ENCODE results near the gene SLAMF1. TPM values are rescaled to one million over a fixed set of nuclear protein-coding genes. Genes with fewer than 3 reads are reported as not detected.
"Not testable (repeated sequence)": the region's sequence is repeated elsewhere in the genome, so short reads cannot be mapped to it uniquely, and the experiment has no call there.

Gene SLAMF1
- total RNA-seq, 2 donors from 2014 or later = not detected

DNA sequence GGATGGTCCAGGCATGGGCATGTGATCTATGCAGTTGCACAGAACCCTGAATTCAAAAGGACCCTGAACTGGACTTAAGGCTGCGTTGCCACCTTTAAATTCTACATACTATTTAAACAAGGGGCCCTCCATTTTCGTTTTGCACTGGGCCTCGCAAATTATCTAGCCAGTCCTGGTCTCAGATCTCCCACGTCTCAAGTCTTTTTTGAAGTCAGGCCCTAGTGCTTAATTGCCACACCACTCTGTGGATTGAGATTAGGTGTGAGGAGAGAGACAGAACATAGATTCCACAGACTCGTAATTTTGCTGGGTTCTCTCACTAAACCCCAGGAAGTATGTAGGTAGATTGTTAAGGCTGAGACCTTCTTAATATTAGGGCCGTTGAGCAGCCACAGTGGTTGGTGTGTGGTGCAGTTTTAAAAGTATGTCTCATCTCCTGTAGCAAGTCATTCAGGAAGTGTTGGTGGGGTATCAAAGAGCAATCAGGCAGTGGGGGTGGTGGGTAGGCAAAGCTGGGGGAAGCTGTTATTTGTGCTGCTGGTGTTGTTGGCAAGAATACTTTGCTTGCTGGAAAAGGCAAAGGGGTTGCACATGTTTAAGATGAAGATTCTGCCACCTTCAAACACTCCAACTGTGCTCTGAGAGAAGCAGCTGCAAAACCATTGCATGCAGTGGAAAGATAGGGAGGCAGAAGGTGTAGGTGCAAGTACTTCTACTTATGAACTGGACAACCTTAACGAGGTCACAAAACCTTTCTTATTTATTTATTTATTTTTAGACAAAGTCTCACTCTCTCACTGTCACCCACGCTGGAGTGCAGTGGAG, 78.8 kb downstream of the SLAMF1 start:
- H3K4me3 ChIP-seq = no peak overlapping the region
- no peaks in the 10 kb centered on the region for H3K36me3 ChIP-seq (replicated peaks in 1 of 2; ENCODE audit: insufficient read depth in 1 of 2, low read depth in 2 of 2)
- ATAC-seq = no peak
- no peaks in the 10 kb centered on the region for H3K27me3 ChIP-seq
- intact Hi-C loops (cut with DNase I) = no loop called here
- WGBS, 2 donors = 64 to 73% methylated on average over 8 of the region's 8 CpGs
- no peak overlapping the region for H3K27ac ChIP-seq
- peak in 1 of 4 donors; percentile 18 for DNase-seq
- no peak for TF ChIP-seq POLR2A (IDR thresholded peaks at IDR 0.05)
- TF ChIP-seq, protein P1, sequence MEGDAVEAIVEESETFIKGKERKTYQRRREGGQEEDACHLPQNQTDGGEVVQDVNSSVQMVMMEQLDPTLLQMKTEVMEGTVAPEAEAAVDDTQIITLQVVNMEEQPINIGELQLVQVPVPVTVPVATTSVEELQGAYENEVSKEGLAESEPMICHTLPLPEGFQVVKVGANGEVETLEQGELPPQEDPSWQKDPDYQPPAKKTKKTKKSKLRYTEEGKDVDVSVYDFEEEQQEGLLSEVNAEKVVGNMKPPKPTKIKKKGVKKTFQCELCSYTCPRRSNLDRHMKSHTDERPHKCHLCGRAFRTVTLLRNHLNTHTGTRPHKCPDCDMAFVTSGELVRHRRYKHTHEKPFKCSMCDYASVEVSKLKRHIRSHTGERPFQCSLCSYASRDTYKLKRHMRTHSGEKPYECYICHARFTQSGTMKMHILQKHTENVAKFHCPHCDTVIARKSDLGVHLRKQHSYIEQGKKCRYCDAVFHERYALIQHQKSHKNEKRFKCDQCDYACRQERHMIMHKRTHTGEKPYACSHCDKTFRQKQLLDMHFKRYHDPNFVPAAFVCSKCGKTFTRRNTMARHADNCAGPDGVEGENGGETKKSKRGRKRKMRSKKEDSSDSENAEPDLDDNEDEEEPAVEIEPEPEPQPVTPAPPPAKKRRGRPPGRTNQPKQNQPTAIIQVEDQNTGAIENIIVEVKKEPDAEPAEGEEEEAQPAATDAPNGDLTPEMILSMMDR (IDR thresholded peaks at IDR 0.05) = no peak
- H3K4me1 ChIP-seq = peaks cover 10% of the 10 kb centered on the region
- no peaks in the 10 kb centered on the region for H3K9me3 ChIP-seq

DNA sequence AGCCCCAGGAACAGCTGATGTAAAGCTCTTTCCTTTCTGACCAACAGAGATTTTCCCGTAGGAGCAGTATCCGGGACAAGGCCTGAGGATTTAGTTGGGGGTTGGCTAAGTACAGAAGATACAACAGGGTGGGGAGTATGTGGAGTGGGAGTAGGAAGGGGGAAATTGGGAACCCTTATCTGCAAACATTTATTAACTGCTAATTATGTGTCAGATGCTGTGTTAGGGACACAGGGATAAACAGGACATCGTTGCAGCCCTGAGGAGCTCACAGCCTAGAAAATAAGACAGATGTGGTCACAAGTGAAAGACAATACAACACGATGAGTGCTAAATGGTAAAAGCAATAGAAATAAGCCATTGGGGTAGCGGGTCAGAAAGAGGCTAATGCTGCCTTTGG, 79.5 kb downstream of the SLAMF1 start:
- WGBS, 2 donors = 83 to 88% methylated on average over 5 of the region's 5 CpGs
- no peaks in the 10 kb centered on the region for H3K27me3 ChIP-seq
- no peak for TF ChIP-seq POLR2A (IDR thresholded peaks at IDR 0.05)
- TF ChIP-seq, protein P1 (IDR thresholded peaks at IDR 0.05) = no peak
- intact Hi-C loops (cut with DNase I) = no loop called here
- H3K9me3 ChIP-seq = no peaks in the 10 kb centered on the region
- no peak overlapping the region for H3K4me3 ChIP-seq
- ATAC-seq = no peak
- H3K27ac ChIP-seq = no peak overlapping the region
- H3K4me1 ChIP-seq = peaks cover 10% of the 10 kb centered on the region
- DNase-seq = no peak
- no peaks in the 10 kb centered on the region for H3K36me3 ChIP-seq (replicated peaks in 1 of 2; ENCODE audit: insufficient read depth in 1 of 2, low read depth in 2 of 2)

DNA sequence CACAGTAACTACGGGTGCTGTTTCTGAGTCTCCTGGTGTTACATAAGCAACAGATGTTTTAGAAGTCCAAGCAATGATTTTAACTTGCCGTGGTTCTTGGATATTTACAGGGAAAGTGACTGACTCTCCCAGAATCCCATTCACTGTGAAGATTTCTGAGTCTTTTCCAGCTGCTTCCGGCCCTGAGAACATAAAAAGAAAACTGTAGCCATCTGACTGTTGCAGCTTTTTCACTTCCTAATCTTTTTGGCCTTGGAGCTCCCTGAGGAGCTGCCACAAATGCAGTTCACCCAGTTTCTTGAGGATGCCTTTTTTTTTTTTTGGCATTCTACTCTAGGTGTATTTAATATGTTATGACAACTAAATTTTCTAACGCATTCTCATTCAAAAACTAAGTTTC, 81.3 kb downstream of the SLAMF1 start:
- Histone ChIP-seq H3K9me3 (no peaks in the 10 kb centered on the region), H3K4me3 (no peak overlapping the region), H3K36me3 (replicated peaks in 1 of 2; ENCODE audit: insufficient read depth in 1 of 2, low read depth in 2 of 2) (no peaks in the 10 kb centered on the region), H3K4me1 (peaks cover 10% of the 10 kb centered on the region), H3K27ac (peak overlapping the region; percentile 52 to 67 (median 58)), H3K27me3 (no peaks in the 10 kb centered on the region)
- peak; percentile 70 for ATAC-seq
- DNase-seq = peak; percentile 22 to 63 (median 56)
- intact Hi-C loops (cut with DNase I) = no loop called here
- WGBS, 2 donors = 28 to 52% methylated on average over 4 of the region's 4 CpGs
- TF ChIP-seq, protein P1 (IDR thresholded peaks at IDR 0.05) = no peak
- TF ChIP-seq POLR2A (IDR thresholded peaks at IDR 0.05) = no peak

DNA sequence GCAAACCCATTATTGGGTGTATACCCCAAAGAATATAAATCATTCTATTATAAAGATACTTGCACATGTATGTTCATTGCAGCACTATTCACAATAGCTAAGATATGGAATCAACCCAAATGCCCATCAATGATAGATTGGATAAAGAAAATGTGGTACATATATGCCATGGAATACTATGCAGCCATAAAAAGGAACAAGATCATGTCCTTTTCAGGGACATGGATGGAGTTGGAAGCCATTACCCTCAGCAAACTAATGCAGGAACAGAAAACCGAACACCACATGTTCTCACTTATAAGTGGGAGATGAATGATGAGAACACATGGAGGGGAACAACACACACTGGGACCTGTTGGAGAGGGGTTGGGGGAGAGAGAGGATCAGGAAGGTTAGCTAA, 83.6 kb downstream of the SLAMF1 start:
- H3K36me3 ChIP-seq (replicated peaks in 1 of 2; ENCODE audit: insufficient read depth in 1 of 2, low read depth in 2 of 2); DNase-seq; H3K27ac ChIP-seq; ATAC-seq; H3K27me3 ChIP-seq; H3K9me3 ChIP-seq; H3K4me3 ChIP-seq; intact Hi-C loops (cut with DNase I): not testable (repeated sequence)
- WGBS, 2 donors = 76 to 86% methylated on average over 1 of the region's 1 CpG
- peaks cover 10% of the 10 kb centered on the region for H3K4me1 ChIP-seq

DNA sequence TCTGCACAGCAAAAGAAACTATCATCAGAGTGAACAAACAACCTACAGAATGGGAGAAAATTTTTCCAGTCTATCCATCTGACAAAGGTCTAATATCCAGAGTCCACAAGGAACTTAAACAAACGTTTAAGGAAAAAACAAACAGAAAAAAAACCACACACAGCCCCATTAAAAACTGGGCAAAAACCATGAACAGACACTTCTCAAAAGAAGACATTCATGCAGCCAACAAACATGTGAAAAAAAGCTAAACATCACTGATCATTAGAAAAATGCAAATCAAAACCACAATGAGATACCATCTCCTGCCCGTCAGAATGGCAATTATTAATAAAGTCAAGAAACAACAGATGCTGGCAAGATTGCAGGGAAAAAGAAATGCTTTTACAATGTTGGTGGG, 84.1 kb downstream of the SLAMF1 start:
- ATAC-seq, H3K4me3 ChIP-seq: not testable (repeated sequence)
- WGBS, 2 donors = 55 to 68% methylated on average over 2 of the region's 2 CpGs

DNA sequence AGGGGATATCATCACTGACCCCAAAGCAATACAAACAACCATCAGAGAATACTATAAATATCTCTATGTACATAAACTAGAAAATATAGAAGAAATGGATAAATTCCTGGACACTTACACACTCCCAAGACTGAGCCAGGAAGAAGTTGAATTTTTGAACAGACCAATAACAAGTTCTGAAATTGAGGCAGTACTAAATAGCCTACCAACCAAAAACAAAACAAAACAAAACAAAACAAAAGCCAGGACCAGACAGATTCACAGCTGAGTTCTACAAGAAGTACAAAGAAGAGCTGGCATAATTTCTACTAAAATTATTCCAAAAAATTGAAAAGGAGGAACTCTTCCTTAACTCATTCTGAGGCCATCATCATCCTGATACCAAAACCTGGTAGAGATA, 86.0 kb downstream of the SLAMF1 start:
- no peak overlapping the region for H3K4me3 ChIP-seq
- H3K27ac ChIP-seq = no peak overlapping the region
- no peaks in the 10 kb centered on the region for H3K27me3 ChIP-seq
- no peak for DNase-seq
- peaks cover 6% of the 10 kb centered on the region for H3K4me1 ChIP-seq
- H3K9me3 ChIP-seq = peaks cover 0 to 9% (median 0%) of the 10 kb centered on the region in 3 donors
- TF ChIP-seq, protein P1 (IDR thresholded peaks at IDR 0.05) = no peak
- TF ChIP-seq POLR2A (IDR thresholded peaks at IDR 0.05) = no peak
- no peaks in the 10 kb centered on the region for H3K36me3 ChIP-seq (replicated peaks in 1 of 2; ENCODE audit: insufficient read depth in 1 of 2, low read depth in 2 of 2)
- ATAC-seq = no peak
- intact Hi-C loops (cut with DNase I) = no loop called here

More for the DNA sequence above, 84.1 kb downstream of the SLAMF1 start:
- H3K36me3 ChIP-seq (replicated peaks in 1 of 2; ENCODE audit: insufficient read depth in 1 of 2, low read depth in 2 of 2); H3K27me3 ChIP-seq; H3K27ac ChIP-seq; DNase-seq; intact Hi-C loops (cut with DNase I); H3K9me3 ChIP-seq: not testable (repeated sequence)
- peaks cover 10% of the 10 kb centered on the region for H3K4me1 ChIP-seq

Measured in body of pancreas (tissue), 4 donors.